Mononuclear cell (primary cell): ENCODE data around the gene KCTD7. TPM values are rescaled to one million over a fixed set of nuclear protein-coding genes. Genes with fewer than 3 reads are reported as not detected.
"Not testable (repeated sequence)": the region's sequence is repeated elsewhere in the genome, so short reads cannot be mapped to it uniquely, and the experiment has no call there.

Experiments
- H3K27me3 ChIP-seq: 2 replicates; pipeline ENCODE4 v1.6.0; 2011; ENCODE audit warnings: low read length, control low read depth; ENCODE audit not compliant: insufficient read depth
- H3K4me1 ChIP-seq: 2 replicates; pipeline ENCODE4 v1.5.1; 2011; ENCODE audit warnings: mild to moderate bottlenecking, low read length, control low read depth; ENCODE audit not compliant: insufficient read depth
- H3K4me3 ChIP-seq: 2 replicates; pipeline ENCODE4 v1.5.1; 2011; ENCODE audit warnings: mild to moderate bottlenecking, low read length, moderate library complexity
- H3K9me3 ChIP-seq: 2 replicates; pipeline ENCODE4 v1.5.1; 2011; ENCODE audit warnings: low read depth, mild to moderate bottlenecking, control low read depth, low read length
- total RNA-seq: library from RNA; depleted of rRNA; stranded (reverse); fragments of >200 nt; gene quantifications from one replicate; pipeline ENCODE4 v1.2.3, GENCODE V29; 2012

The KCTD7 gene
- total RNA-seq, 1 donor: 8.7 TPM

DNA sequence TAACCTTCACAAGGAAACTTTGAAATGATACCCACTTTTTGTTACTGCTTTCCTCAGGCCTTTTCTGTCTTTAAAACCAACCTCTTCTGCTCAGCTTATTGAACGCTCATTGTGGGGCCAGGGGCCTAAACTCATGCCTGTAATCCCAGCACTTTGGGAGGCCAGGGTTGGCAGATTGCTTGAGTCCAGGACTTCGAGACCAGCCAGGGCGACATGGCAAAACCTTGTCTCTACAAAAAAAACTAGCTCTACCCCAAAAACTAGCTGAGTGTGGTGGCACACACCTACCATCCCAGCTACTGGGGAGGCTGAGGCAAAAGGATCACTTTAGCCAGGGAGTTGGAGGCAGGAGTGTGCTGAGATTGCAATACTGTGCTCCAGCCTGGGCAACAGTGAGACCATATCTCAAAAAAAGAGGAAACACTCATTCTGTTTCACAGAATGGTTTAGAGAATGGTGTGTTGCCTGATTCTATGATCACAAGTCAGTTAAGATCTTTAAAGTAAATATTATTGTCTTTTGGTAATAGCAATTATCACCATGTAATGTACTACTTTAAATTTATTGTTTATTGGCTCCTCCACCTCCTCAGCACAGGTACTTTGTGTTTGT, 51.1 kb downstream of the KCTD7 start:
- no peak overlapping the region for H3K4me3 ChIP-seq
- peaks cover 20% of the 10 kb centered on the region for H3K4me1 ChIP-seq
- H3K27me3 ChIP-seq: no peaks in the 10 kb centered on the region
- H3K9me3 ChIP-seq: no peaks in the 10 kb centered on the region

DNA sequence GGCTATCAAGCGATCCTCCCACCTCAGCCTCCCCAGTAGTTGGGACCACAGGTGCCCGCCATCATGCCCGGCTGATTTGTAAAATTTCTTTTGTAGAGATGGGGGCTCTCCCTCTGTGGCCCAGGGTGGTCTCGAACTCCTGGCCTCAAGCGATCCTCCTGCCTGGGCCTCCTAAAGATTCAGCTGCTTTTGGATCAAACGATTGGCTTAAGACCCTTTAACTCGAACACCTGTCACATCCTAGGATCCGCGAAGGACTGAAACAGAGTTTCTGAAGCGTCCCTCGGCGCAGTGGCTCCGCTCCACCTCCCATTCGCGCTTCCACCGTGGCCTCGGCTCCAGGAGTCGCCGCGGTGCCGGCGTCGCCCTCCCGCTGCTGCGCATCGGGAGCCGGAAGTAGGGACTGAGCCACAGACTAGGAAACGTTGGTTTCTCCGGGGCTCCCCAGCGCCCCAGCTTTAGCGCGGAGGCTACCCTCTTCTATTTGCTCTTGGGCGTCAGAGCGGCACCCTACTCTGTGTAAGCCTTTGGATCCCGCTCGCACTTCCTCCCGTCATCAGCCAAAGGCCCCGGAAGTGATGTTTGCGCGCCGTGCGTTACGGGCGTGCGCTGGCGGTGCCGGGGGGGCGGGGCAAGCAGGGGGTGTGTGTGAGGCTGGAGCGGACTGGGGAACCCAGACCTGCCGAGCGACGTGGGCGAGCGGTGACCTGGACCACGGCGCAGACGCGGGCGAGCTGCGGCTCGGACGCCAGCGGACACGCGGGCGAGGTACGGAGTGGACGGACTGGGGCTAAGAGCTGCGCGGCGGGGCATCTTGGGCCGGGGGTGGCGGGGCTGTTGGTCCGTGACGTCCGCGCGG, 53.0 kb downstream of the KCTD7 start:
- peaks cover 20% of the 10 kb centered on the region for H3K4me1 ChIP-seq
- no peaks in the 10 kb centered on the region for H3K9me3 ChIP-seq
- no peaks in the 10 kb centered on the region for H3K27me3 ChIP-seq
- H3K4me3 ChIP-seq: peak overlapping the region; percentile 95

DNA sequence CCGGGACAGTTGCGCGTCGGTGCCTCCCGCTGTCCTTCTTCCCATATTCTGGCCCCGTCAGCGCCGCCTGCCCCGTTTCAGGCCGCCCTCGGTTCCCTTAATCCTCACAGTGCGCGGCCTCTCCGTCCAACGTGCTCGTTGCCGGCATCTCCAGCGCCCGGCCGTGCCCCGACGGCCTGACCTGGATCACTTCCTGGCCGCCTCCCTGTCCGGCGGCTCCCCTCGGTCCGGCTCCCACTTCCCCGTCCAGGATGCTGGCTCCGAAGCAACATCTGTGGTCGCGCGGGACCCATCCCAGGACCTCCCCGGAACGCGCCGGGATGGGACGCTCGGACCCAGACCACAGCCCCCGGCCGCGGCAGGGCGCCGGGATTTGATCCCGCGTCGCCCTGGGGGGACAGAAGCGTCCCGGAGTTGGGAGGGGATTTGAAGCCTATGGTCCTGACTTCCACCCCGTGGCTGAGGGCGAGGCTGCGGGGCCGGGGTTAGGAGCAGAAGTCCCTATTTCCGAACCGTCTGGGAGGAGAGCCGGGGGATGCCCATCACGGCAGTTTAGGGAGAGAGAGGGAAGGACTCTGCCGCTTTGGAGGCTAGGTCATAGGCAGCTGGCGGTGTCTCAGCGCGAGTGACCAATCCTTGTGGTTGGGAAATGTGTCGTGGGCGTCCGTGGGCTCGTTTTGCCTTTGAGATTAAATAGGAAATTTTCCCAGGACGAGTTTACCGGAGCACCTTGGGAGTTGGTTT, 53.8 kb downstream of the KCTD7 start:
- Histone ChIP-seq H3K27me3 (no peaks in the 10 kb centered on the region), H3K9me3 (no peaks in the 10 kb centered on the region), H3K4me1 (peaks cover 20% of the 10 kb centered on the region), H3K4me3 (peak overlapping the region; percentile 95)

DNA sequence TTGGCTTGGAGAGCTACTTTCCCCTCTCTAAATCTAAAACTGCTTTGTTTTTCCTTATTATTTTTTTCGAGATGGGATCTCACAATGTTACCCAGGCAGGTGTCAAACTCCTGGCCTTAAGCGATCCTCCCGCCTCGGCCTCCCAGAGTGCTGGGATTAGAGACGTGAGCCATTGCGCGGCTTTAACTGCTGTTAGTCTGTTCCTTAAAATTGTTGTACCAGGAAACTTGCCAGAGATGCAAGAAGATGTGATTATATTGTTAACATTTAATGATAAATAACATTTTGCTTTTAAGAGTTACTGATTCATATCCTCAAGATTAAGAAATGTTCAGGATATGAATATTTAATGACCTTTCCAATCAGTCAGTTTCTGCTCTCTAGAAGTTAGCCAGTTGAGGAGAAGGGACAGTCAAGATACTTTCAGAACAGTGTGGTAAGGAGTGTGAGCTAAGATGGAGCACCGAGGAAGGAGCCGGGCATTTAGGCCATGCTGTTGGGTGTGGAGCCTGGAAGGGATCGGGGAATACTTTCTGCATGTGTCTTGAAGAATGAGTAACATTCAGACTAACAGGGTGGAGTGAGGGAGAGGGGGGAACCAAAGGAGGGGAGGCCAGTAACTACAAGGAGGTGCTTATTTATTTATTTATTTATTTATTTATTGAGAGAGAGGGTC, 54.6 kb downstream of the KCTD7 start:
- peaks cover 20% of the 10 kb centered on the region for H3K4me1 ChIP-seq
- H3K27me3 ChIP-seq, H3K9me3 ChIP-seq, H3K4me3 ChIP-seq: not testable (repeated sequence)

DNA sequence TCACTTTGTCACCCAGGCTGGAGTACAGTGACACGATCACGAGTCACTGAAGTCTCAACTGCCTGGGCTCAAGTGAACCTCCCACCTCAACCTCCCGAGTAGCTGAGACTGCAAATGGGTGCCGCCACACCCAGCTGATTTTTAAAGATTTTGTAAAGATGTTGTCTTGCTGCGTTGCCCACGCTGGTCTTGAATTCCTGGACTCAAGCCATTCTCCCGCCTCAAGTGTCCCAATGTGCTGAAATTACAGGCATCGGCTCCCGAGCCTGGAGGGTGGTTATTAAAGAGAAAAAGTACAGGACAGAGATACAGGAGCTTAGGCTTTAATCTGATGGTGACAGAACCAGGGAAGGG, 55.1 kb downstream of the KCTD7 start:
- H3K9me3 ChIP-seq: no peaks in the 10 kb centered on the region
- no peaks in the 10 kb centered on the region for H3K27me3 ChIP-seq
- peaks cover 20% of the 10 kb centered on the region for H3K4me1 ChIP-seq
- no peak overlapping the region for H3K4me3 ChIP-seq

DNA sequence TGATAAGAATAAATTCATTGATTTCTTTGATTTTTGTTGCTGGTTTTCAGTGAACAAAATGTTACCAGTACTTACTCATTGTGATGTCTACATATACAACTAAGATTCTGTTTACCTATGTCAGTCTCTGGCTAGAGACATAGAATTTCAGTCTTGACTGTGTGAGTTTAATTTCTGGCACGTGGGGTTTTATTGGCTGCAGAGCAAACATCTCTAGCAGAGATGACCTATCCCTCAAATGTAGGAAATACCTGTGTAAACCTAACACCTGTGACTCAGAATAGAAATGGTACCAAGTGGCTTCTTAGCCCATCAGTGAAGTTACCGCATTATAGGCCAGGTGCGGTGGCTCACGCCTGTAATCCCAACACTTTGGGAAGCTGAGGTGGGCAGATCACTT, 57.0 kb downstream of the KCTD7 start:
- not testable (repeated sequence) for H3K27me3 ChIP-seq, H3K4me3 ChIP-seq, H3K9me3 ChIP-seq
- peaks cover 18% of the 10 kb centered on the region for H3K4me1 ChIP-seq

DNA sequence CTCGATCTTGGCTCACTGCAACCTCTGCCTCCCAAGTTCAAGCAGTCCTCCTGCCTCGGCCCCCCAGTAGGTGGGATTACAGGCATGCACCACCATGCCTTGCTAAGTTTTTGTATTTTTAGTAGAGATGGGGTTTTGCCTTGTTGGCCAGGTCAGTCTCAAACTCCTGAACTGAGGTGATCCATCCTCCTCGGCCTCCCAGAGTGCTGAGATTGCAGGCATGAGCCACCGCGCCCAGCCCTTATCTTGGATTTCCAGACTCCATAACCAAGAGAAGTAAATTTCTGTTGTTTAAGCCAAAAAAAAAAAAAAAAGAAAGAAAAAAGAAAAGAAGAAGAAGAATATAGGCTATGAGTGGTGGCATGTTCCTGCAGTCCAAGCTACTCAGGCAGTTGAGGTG, 58.5 kb downstream of the KCTD7 start:
- Histone ChIP-seq H3K4me3 (no peak overlapping the region), H3K4me1 (peaks cover 9% of the 10 kb centered on the region), H3K9me3 (no peaks in the 10 kb centered on the region), H3K27me3 (no peaks in the 10 kb centered on the region)

DNA sequence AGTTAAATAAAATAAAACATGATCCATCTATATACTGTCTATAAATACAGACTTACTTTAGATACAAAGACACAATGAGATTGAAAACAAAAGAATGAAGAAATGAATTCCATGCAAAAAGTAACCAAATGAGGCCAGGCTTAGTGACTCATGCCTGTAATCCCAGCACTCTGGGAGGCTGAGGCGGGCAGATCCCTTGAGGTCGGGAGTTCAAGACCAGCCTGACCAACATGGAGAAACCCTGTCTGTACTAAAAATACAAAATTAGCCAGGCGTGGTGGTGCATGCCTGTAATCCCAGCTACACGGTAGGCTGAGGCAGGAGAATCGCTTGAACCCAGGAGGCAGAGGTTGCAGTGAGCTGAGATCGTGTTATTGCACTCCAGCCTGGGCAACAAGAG, 59.0 kb downstream of the KCTD7 start:
- H3K4me3 ChIP-seq, H3K4me1 ChIP-seq, H3K9me3 ChIP-seq, H3K27me3 ChIP-seq: not testable (repeated sequence)

DNA sequence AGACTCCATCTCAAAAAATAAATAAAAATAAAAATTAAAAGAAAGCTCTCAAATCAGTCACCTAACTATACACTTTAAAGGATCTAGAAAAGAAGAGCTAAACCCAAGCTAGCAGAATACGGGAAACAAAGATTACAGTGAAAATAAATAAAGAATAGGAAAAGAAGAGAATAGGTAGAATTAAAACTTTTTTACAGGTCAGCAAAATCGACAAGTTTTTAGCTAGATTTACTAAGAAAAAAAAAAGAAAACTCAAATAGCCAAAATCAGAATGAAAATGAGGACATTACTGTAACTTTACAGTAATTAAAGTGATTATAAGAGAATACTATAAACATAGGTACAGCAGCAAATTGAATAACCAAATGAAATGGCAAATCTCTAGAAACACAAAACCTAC, 60.4 kb downstream of the KCTD7 start:
- Histone ChIP-seq H3K4me3 (no peak overlapping the region), H3K27me3 (no peaks in the 10 kb centered on the region), H3K4me1 (no peaks in the 10 kb centered on the region), H3K9me3 (no peaks in the 10 kb centered on the region)

DNA sequence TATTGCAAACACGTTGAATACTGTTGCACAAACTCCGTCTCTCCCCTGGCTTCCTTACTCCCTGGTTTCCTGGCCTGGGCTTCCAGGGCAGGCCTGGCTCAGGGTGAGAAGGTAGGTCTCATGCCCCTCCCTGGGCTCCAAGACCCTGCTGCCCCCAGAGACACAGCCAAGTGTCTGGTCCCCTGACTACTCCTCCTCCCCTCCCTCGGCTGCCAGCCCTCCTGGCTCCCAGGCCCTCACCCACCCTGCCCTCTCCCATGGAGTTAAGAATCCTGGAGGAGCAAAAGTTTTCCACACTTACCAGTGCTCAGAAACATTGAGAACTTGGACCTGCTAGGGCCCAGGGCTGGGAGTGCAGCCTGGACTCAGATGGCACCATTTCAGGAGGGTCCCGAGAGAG, 64.7 kb downstream of the KCTD7 start:
- Histone ChIP-seq H3K27me3 (no peaks in the 10 kb centered on the region), H3K9me3 (no peaks in the 10 kb centered on the region), H3K4me3 (no peak overlapping the region), H3K4me1 (no peaks in the 10 kb centered on the region)

Other genes starting within 250 kb of the KCTD7 start
- gene RABGEF1, start 111.9 kb downstream of the KCTD7 start, total RNA-seq: 52.8 TPM